ENCODE measurements around the gene RASSF3.

The RASSF3 gene

DNA sequence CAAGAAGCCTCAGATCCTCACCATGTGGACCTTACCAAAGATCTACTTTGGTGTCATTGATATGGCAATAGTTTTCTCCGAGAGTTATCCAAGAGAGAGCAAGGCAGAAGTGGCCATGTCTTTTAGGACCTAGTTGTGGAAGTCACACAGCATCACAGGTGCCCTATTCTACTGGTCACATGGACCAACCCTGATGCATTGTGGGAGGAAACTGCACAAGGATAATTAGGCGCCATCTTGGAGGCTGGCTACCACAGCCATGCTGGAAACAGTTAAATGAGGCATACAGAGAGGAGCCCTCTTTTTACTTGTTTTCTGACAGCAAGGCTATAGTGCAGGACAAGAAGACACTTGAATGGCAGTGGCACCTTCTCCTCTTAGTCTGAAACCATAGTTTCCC is 99.1 kb downstream of the RASSF3 start:
- peaks cover 9% of the 10 kb centered on the region for H3K4me1 ChIP-seq (ENCODE audit: insufficient read depth, low read length, poor library complexity, severe bottlenecking)
- no peaks in the 10 kb centered on the region for H3K79me2 ChIP-seq (ENCODE audit: insufficient read depth, low read length)
- no peaks in the 10 kb centered on the region for H3F3A ChIP-seq (ENCODE audit: low read depth)
- no peak overlapping the region for H3K4me3 ChIP-seq (ENCODE audit: low read length, poor library complexity, severe bottlenecking)
- H2AFZ ChIP-seq (ENCODE audit: low read length): no peak overlapping the region
- no peak overlapping the region for H3K9ac ChIP-seq (ENCODE audit: low read depth, low read length, poor library complexity, severe bottlenecking)
- TF ChIP-seq EZH2phosphoT487 (IDR thresholded peaks at IDR 0.05; ENCODE audit: borderline replicate concordance): no peak
- TF ChIP-seq, protein P1, sequence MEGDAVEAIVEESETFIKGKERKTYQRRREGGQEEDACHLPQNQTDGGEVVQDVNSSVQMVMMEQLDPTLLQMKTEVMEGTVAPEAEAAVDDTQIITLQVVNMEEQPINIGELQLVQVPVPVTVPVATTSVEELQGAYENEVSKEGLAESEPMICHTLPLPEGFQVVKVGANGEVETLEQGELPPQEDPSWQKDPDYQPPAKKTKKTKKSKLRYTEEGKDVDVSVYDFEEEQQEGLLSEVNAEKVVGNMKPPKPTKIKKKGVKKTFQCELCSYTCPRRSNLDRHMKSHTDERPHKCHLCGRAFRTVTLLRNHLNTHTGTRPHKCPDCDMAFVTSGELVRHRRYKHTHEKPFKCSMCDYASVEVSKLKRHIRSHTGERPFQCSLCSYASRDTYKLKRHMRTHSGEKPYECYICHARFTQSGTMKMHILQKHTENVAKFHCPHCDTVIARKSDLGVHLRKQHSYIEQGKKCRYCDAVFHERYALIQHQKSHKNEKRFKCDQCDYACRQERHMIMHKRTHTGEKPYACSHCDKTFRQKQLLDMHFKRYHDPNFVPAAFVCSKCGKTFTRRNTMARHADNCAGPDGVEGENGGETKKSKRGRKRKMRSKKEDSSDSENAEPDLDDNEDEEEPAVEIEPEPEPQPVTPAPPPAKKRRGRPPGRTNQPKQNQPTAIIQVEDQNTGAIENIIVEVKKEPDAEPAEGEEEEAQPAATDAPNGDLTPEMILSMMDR (conservative IDR thresholded peaks at IDR 0.05; ENCODE audit: low read length): no peak
- H3K36me3 ChIP-seq (ENCODE audit: insufficient read depth, low read length): peaks cover 4% of the 10 kb centered on the region; the same call in 1 of the 2 replicates
- H3K4me2 ChIP-seq (ENCODE audit: low read depth, low read length, poor library complexity, severe bottlenecking): no peak overlapping the region
- H3K27me3 ChIP-seq (ENCODE audit: insufficient read depth, low read length, poor library complexity, severe bottlenecking): no peaks in the 10 kb centered on the region
- no peaks in the 10 kb centered on the region for H4K20me1 ChIP-seq (ENCODE audit: insufficient read depth, low read length, poor library complexity, severe bottlenecking)
- no peaks in the 10 kb centered on the region for H3K9me2 ChIP-seq (replicated peaks; ENCODE audit: low read depth, low read length)
- no peaks in the 10 kb centered on the region for H3K9me3 ChIP-seq (ENCODE audit: insufficient read depth, low read depth, low read length)

DNA sequence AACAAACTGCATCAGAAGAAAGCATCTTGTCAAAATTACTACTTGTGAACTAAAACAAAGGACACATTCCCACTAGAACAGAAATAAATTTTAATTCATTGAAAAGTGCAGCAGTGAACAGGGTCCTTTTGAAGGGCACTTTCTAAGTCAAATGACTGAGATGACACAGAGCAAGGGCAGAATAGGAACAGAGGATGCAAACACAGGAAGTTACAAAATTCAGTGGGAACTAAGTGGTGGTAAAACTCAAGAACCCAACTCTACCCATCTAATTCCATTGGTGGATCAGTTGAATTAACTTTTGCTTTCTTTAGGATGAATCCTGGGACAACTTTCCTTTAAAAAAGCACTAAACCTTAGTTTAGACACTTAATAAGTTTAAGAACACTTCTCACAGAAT is 103.1 kb downstream of the RASSF3 start:
- H3K36me3 ChIP-seq (ENCODE audit: insufficient read depth, low read length): peaks cover 23% of the 10 kb centered on the region; the same call in 1 of the 2 replicates
- no peak overlapping the region for H3K9ac ChIP-seq (ENCODE audit: low read depth, low read length, poor library complexity, severe bottlenecking)
- no peak for TF ChIP-seq EZH2phosphoT487 (IDR thresholded peaks at IDR 0.05; ENCODE audit: borderline replicate concordance)
- TF ChIP-seq, protein P1 (conservative IDR thresholded peaks at IDR 0.05; ENCODE audit: low read length): no peak
- no peak overlapping the region for H2AFZ ChIP-seq (ENCODE audit: low read length)
- H3F3A ChIP-seq (ENCODE audit: low read depth): no peaks in the 10 kb centered on the region
- H3K27me3 ChIP-seq (ENCODE audit: insufficient read depth, low read length, poor library complexity, severe bottlenecking): no peaks in the 10 kb centered on the region
- H3K9me2 ChIP-seq (replicated peaks; ENCODE audit: low read depth, low read length): no peaks in the 10 kb centered on the region
- no peak overlapping the region for H3K4me3 ChIP-seq (ENCODE audit: low read length, poor library complexity, severe bottlenecking)
- H3K4me1 ChIP-seq (ENCODE audit: insufficient read depth, low read length, poor library complexity, severe bottlenecking): peaks cover 34% of the 10 kb centered on the region
- H4K20me1 ChIP-seq (ENCODE audit: insufficient read depth, low read length, poor library complexity, severe bottlenecking): no peaks in the 10 kb centered on the region
- H3K9me3 ChIP-seq (ENCODE audit: insufficient read depth, low read depth, low read length): no peaks in the 10 kb centered on the region
- no peaks in the 10 kb centered on the region for H3K79me2 ChIP-seq (ENCODE audit: insufficient read depth, low read length)
- no peak overlapping the region for H3K4me2 ChIP-seq (ENCODE audit: low read depth, low read length, poor library complexity, severe bottlenecking)

DNA sequence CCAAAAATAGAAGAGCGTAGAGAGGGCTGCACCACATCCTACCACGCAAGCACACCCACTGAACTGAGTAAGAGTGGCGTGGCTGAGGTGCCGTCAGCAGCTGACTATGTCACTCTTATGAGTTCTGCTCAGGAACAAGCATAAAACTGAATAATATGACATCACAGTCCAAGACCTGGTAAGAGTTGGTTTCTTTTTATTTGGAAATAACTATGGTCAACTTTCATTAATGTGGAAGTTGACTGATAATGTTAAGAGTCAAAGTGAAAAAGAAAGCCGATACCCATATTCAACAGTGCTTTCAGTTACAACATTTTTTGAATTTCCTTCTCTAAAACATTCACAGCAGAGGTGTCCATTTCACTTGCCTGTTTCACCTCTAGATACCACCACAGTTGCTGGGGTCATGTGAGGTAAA is 104.3 kb downstream of the RASSF3 start:
- H2AFZ ChIP-seq (ENCODE audit: low read length): no peak overlapping the region

More for the DNA sequence above, 104.3 kb downstream of the RASSF3 start:
- no peaks in the 10 kb centered on the region for H3K9me2 ChIP-seq (replicated peaks; ENCODE audit: low read depth, low read length)
- H3K36me3 ChIP-seq (ENCODE audit: insufficient read depth, low read length): peaks cover 30% of the 10 kb centered on the region; the same call in 1 of the 2 replicates
- H4K20me1 ChIP-seq (ENCODE audit: insufficient read depth, low read length, poor library complexity, severe bottlenecking): no peaks in the 10 kb centered on the region
- H3K27me3 ChIP-seq (ENCODE audit: insufficient read depth, low read length, poor library complexity, severe bottlenecking): no peaks in the 10 kb centered on the region
- H3K4me2 ChIP-seq (ENCODE audit: low read depth, low read length, poor library complexity, severe bottlenecking): no peak overlapping the region
- H3K79me2 ChIP-seq (ENCODE audit: insufficient read depth, low read length): no peaks in the 10 kb centered on the region
- TF ChIP-seq EZH2phosphoT487 (IDR thresholded peaks at IDR 0.05; ENCODE audit: borderline replicate concordance): no peak
- TF ChIP-seq, protein P1 (conservative IDR thresholded peaks at IDR 0.05; ENCODE audit: low read length): no peak
- no peaks in the 10 kb centered on the region for H3K9me3 ChIP-seq (ENCODE audit: insufficient read depth, low read depth, low read length)
- H3F3A ChIP-seq (ENCODE audit: low read depth): no peaks in the 10 kb centered on the region
- no peak overlapping the region for H3K4me3 ChIP-seq (ENCODE audit: low read length, poor library complexity, severe bottlenecking)
- H3K9ac ChIP-seq (ENCODE audit: low read depth, low read length, poor library complexity, severe bottlenecking): no peak overlapping the region
- peaks cover 34% of the 10 kb centered on the region for H3K4me1 ChIP-seq (ENCODE audit: insufficient read depth, low read length, poor library complexity, severe bottlenecking)
